ENCODE data around the gene NODAL.

NODAL gene

GRCh38 chr10:70404036-70404786 is 37.3 kb downstream of the NODAL start, which contains the start of gene EIF4EBP2:
Gene EIF4EBP2 (plus strand): TSS chr10:70404145. CDS start chr10:70404402, 257 bp downstream.
- peak; percentile 97 to 100 (median 99) for DNase-seq
- intact Hi-C loops (cut with DNase I): loop anchor here (1.0 kb wide), 1 partner anchor 22 kb away; the partner anchor contains the start of gene LRRC20

DNA sequence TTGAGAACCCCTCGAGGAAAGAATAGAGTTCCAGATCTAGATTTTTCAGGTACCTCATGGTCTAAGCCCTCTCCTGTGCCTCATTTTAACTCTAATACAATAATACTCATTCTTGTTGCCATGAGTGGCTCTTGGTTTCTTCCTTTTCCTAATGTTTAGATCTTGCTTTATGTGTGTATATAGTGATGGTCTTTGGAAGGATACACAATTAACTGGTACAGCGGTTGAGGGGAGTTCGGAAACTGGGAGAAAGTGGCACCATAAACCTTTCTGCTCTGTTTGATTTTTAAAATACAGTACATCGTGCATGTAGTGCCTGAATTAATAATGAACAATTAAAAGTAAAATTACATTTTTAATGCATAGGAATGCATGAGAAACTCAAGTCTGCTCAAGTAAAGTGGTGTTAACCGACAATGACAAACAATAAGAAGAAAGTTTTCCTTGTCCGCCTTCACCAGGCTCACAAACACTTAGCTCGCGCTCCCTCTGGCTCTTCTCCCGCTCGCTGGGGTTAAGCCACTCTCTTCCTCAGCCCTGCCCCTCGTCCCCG is 37.9 kb downstream of the NODAL start:
- no peak for DNase-seq
- intact Hi-C loops (cut with DNase I): loop anchor here (1.0 kb wide), 1 partner anchor 21 kb away; the partner anchor contains the start of gene LRRC20

- intact Hi-C loops (cut with DNase I): no loop called here
- no peak for DNase-seq
Observed at GRCh38 chr10:70399177-70399576, 42.3 kb downstream of the NODAL start.

DNA sequence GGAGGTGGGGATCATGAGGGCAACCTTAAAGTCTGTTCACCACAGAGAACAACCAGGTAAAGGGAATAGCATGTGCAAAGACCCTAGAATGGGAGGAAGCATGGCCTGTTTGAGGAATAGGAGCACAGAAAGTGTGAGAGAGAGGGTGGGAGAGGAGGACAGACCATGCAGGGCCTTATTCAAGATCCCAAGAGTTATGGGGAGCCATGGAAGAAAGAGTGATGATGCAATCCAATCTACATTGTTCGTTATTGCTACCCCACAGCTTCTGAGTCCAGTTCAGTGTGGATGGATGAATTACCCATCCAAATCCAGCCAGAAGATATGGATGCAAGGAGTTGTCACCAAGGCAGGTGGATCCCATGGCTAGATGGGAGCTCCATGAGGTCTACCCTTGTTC is 45.3 kb downstream of the NODAL start:
- DNase-seq: no peak
- intact Hi-C loops (cut with DNase I): no loop called here

DNA sequence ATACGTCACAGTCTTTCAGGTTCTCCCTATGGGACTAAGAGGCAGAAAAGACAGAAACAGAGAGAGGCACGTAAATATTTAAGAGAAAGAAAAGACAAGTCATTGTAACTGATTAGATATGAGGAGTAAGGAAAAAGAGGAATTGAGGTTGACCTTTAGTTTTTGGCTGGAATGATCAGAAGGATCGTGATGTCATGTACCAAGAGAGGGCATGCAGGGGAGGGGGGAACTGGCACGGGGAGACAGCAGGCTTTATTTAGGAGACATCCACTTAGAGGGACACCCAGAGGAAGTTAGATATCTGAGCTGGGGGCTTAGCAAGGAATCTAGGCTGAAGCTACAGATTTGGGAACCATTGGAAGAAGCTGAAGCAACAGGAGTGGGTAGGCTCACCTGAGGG is 49.8 kb downstream of the NODAL start:
- DNase-seq: no peak
- intact Hi-C loops (cut with DNase I): no loop called here

All from posterior cingulate gyrus (tissue), 11 donors.